ENCODE data around the gene SLC15A4.

GRCh38 chr12:128806573-128806972, 17.2 kb downstream of the SLC15A4 start:
- TF ChIP-seq CTCF (IDR thresholded peaks at IDR 0.05) (no peak), POLR2A (IDR thresholded peaks at IDR 0.05) (no peak)
